Activated gamma-delta T cell treated with anti-CD3 and anti-CD28 coated beads, Interleukin-2, amount 50 U/mL, for 16 hours (primary cell): ENCODE results near the gene SLC7A1.
A peak's percentile ranks its signal among the peaks of the same experiment; 100 is the strongest.

Experiments
- DNase-seq: peaks from one replicate; pipeline ENCODE4 v3.0.0-alpha.2; 2020; ENCODE audit warnings: low read depth

The SLC7A1 gene

GRCh38 chr13:29486551-29486950 lies 108.9 kb downstream of the SLC7A1 start:
- DNase-seq = no peak

- DNase-seq = no peak
These were observed 110.7 kb downstream of the SLC7A1 start for GRCh38 chr13:29484796-29485195.

DNA sequence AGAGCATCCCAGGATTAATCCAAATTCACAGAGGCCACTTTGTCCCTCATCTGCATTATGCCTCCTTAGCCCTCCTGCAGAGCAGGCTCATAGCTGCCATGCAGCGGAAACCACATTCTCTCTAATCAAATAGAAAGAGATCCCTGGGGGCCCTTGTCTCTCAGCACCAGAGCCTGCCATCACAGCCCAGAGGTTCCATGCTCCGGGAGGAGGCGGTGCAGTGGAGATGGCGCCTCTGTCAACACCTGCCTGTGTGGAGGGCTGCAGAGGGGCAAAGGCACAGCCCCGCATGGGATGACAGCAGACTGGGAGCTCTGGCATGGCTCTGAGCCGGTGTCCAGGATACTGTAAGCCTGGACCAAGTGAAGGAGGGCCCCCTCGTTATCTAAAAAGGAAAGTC lies 111.3 kb downstream of the SLC7A1 start:
- no peak for DNase-seq

DNA sequence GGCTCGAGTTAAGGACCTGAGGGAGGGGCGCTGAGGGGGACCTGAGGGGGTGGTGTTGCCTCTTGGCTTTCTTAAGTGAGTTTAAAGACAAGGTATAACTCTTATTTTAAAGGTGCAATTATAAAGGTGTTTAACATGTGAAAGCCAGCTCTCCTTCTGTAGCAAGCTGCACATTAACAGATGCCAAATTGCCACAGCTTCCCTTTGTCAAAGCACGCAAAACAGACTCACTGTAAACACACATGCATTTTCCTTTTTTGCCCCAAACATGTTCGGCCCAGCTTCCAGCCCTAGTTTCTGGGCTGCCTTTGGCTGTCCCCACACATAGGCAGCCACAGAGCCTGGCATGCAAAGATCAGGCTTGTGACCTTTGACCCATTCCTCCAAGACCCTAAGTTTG lies 111.9 kb downstream of the SLC7A1 start:
- DNase-seq = no peak

DNA sequence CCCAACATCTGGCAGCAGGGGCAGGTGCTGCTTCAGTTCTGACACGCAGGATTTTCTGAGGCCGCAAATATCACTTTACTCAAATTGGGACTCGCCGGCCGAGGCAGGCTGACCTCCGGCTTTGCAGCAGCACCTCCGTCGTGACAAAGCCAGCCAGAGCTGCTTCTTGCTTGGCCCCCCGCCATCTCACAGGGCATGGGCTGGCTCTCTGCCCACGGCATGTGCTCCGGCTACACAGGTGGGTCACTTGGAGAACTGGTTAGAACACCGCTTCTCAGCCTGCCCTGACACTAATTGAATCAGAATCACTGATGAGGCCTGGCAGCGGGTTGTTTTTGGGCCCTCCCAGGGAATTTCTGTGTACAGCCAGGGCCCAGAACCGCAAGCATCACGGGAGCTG lies 112.3 kb downstream of the SLC7A1 start:
- DNase-seq = no peak

GRCh38 chr13:29482504-29482903 lies 113.0 kb downstream of the SLC7A1 start:
- DNase-seq = no peak

GRCh38 chr13:29481603-29482002 lies 113.9 kb downstream of the SLC7A1 start:
- DNase-seq = no peak

DNA sequence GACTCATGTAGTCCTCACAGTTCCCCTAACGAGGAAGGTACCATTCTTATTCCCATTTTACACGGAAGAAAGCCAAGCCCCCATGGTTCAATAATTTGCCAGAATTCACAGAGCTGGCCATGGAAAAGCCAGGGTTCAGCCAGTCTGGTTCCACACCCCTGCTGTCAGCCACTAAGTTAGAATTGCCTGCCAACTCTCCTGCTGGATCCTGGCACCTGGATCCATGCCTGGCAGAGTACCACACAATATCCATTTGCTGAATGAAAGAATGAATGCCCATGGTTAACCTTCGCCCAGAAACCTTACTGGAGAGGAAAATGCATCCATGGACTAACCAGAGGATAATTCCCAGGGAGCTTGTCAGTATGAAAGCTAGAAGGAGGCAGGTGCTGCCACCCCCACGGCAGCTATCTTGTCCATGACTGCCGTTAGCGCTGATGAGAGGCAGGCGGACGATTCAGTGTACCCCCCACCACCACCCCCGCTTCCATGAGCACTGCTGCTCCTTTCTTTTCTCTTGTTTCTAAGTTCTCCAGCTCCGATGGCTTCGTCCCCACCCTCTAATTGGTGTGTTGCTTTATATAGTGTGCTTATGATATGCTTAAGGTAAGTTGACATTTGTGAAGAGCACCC lies 114.5 kb downstream of the SLC7A1 start:
- DNase-seq = no peak

DNA sequence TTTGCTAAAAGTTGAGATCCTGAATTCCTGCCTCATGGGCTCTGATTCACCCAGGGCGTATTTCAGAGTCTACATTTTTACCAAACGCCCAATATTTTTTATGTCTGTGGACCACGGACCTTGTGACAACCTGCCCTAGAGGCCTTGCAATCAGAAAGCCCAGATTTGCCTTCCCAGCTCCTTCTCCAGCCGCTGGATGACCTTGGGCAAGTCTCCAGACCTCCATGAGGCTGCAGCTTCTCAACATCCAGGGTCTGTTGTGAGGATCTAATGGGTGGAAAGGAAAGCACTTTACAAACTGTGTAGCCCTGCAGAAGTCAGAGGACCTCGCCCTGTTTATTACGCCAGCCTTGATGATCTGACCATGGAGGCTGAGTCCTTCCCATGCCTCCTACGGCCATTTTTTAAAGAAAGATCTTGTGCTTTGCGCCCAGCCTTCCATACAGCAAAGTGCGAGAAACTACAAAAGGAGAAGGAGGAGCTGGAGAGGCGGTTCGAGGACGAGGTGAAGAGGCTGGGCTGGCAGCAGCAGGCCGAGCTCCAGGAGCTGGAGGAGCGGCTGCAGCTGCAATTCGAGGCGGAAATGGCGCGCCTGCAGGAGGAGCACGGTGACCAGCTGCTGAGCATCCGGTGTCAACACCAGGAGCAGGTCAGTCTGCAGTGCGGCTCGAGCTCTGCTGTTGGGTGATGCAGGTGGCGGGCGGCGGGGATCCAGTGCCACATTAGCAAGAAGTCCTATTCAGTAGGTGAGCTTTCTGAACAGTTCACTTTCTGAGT lies 115.6 kb downstream of the SLC7A1 start:
- no peak for DNase-seq

DNA sequence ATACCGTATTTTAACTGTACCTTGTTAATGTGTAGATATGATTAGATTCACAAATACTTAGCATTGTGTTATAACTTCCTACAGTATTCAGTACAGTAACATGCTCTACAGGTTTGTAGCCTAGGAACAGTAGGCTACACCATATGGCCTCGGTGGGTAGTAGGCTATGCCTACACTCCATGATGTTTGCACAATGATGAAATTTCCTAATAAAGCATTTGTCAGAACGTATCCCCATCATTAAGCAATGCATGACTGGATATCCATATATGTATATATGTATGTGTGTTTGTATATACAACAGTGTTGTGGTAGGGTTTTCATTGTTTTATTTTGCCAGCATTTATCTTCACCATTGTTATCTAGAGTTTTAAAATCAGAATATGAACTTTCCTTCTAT lies 119.4 kb downstream of the SLC7A1 start:
- DNase-seq = no peak

DNA sequence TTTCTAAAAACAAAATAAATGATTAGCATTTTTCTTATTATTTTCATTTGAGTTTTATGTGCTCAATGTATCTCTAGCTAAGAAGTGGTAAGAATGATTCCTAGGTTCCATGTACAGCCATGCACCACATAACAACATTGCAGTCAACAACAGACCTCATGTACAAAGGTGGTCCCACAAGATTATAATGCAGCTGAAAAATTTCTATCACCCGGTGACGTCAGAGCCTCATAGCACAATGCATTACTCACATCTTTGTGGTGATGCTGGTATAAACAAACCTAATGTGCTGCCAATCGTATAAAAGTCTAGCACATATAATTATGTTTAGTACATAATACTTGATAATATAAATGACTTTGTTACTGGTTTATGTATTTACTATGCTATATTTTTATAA lies 120.5 kb downstream of the SLC7A1 start:
- DNase-seq = no peak

GRCh38 chr13:29473166-29473565 lies 122.3 kb downstream of the SLC7A1 start:
- no peak for DNase-seq

DNA sequence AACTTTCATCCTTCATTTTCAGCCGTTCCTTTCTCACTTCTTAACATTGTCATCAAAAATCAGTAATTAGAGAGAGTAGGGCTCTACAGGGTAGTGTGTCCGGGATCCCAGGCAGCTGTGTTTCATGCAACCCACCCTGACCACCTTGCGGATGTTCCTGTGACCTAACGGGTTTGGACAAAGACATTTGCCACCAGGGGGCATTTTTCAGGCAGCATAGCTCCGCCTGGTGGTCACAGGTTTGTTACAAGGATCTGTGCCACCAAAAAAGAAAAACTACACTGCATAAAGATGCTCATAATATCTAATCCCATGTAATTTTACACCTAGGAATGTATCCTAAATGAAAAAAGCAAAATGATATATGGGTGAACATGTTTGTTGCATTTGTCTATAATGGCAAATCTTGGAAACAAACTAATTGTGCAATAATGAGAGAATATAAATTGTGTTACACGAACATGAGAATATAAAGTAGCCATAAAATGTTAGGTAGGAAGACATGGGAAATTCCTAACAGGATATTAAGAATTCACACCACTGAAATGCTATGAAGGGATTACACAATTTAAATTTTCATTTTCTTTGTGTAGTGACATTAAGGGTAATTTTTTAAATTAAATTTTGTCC lies 123.0 kb downstream of the SLC7A1 start:
- DNase-seq = peak; percentile 14

- no peak for DNase-seq
These were observed 123.9 kb downstream of the SLC7A1 start for GRCh38 chr13:29471551-29471950.

GRCh38 chr13:29465741-29466293 lies 129.7 kb downstream of the SLC7A1 start:
- no peak for DNase-seq

DNA sequence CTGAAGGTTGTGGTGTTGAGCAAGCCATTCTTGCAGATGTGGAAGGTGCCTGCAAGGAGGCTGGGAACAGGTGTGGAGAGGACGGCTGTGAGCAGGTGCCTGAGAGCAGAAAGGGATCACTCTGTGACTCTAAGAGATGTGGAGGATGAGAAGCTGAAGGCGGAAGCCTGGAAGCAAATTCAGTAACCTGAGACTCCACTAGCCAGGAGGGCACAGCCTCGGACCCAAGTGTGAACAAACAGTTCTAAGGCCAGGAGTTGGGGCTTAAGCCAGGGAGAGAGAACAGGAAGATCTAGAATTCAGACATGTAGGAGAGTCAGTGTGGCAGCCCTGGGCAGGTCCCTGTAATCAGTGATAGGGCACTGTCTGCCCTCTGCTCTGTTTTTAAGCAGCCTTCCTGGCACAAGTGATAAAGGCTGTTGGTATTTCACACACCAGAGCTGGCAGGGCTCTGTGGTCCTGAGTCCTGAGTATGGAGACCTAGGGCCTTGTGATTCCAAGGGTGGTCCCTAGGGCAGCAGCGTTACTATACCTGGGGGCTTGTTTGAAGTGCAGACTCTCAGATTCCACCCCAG lies 131.3 kb downstream of the SLC7A1 start:
- DNase-seq = no peak

DNA sequence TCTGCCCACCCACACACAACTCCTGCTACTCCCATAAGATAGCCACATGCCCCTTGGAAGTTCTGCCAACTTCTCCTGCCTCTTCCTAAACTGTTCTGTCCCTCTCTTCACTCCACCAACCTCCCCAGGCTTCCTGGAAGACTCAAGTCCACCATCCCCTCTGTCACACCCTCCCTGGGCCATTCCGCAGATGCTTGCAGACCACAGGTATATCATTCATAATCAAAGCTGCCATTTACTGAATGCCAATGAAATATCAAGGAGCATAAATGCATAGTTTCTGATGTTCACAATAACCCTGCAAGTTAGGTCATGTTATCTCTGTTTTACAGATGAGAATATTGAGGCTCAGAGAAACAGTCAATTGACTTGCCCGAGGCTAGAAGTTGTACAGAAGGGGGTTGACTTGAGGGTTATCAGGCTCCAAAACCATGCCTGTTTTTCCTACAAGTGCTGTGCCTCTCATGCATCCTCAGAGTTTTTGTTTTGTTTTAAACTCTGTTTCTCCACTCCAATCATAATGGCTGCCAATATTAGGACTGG lies 135.6 kb downstream of the SLC7A1 start:
- no peak for DNase-seq
